Measurements from ENCODE around the gene WDR26.
"Not testable (repeated sequence)": the region's sequence is repeated elsewhere in the genome, so short reads cannot be mapped to it uniquely, and the experiment has no call there.

Gene WDR26

GRCh38 chr1:224433701-224434672 is 610 bp downstream of the WDR26 start:
- DNase-seq: peak in 36 of 58 donors; percentile 34 to 73 (median 59)

GRCh38 chr1:224433041-224433691 is 1.4 kb downstream of the WDR26 start:
- DNase-seq: peak in 12 of 58 donors; percentile 6 to 56 (median 32)

GRCh38 chr1:224432672-224433040 is 1.9 kb downstream of the WDR26 start:
- DNase-seq: peak in 3 of 58 donors; percentile 5 to 35 (median 25)

- DNase-seq: no peak
These were observed 2.5 kb downstream of the WDR26 start for GRCh38 chr1:224432146-224432545.

- no peak for DNase-seq
These were observed 2.9 kb downstream of the WDR26 start for GRCh38 chr1:224431726-224432125.

GRCh38 chr1:224430511-224431113 is 4.0 kb downstream of the WDR26 start:
- no peak for DNase-seq

- no peak for DNase-seq
These were observed 4.8 kb downstream of the WDR26 start for GRCh38 chr1:224429616-224430326.

- not testable (repeated sequence) for DNase-seq
These were observed 5.9 kb downstream of the WDR26 start for GRCh38 chr1:224428713-224429112.

- no peak for DNase-seq
These were observed 7.3 kb downstream of the WDR26 start for GRCh38 chr1:224427346-224427745.

GRCh38 chr1:224426869-224427268 is 7.7 kb downstream of the WDR26 start:
- DNase-seq: not testable (repeated sequence)

GRCh38 chr1:224425279-224425884 is 9.2 kb downstream of the WDR26 start:
- DNase-seq: no peak

- no peak for DNase-seq
These were observed 14.5 kb downstream of the WDR26 start for GRCh38 chr1:224420106-224420505.

GRCh38 chr1:224411766-224412165 is 22.8 kb downstream of the WDR26 start:
- DNase-seq: no peak

- no peak for DNase-seq
These were observed 26.4 kb downstream of the WDR26 start for GRCh38 chr1:224408294-224408590.

GRCh38 chr1:224407571-224408293 is 26.9 kb downstream of the WDR26 start:
- no peak for DNase-seq

- DNase-seq: no peak
These were observed 28.4 kb downstream of the WDR26 start for GRCh38 chr1:224406216-224406615.

- no peak for DNase-seq
These were observed 29.0 kb downstream of the WDR26 start for GRCh38 chr1:224405604-224405970.

GRCh38 chr1:224404916-224405603 is 29.5 kb downstream of the WDR26 start:
- peak in 2 of 58 donors; percentile 0 to 2 for DNase-seq

GRCh38 chr1:224402472-224403036 is 32.0 kb downstream of the WDR26 start:
- no peak for DNase-seq

- no peak for DNase-seq
These were observed 34.7 kb downstream of the WDR26 start for GRCh38 chr1:224399887-224400286.
